ENCODE measurements around the gene UBE4B.

DNA sequence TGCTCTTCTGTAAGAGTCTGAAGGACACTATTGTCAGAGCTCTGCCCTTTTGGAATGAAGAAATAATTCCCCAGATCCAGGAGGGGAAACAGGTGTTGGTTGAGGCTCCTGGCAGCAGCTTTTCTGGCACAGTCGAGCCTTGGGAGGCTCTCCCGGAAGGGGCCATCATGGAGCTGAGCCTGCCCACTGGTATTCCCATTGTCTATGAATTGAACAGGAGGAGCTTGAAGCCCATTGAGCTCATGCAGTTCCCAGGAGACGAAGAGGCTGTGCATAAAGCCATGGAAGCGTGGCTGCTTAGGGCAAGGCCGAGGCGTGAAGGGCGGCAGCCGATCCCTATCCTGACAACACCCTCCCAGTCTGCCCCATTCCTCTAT is 26.6 kb downstream of the UBE4B start:
- TF ChIP-seq FIP1L1 (IDR thresholded peaks at IDR 0.05; ENCODE audit: borderline replicate concordance, insufficient read depth, low read depth, low read length) (no peak), PTBP1 (IDR thresholded peaks at IDR 0.05; ENCODE audit: low read depth, low read length, poor library complexity, severe bottlenecking) (no peak), KLF9 (CRISPR knock-in tag; IDR thresholded peaks at IDR 0.05; ENCODE audit: low read depth) (no peak), POLR2A (IDR thresholded peaks at IDR 0.05; ENCODE audit: insufficient read depth in 1 of 2, low read depth in 2 of 2, low read length in 2 of 2) (no peak), ZNF773 (CRISPR knock-in tag; IDR thresholded peaks at IDR 0.05; ENCODE audit: borderline replicate concordance) (no peak), HNRNPL (IDR thresholded peaks at IDR 0.05; ENCODE audit: low read depth, low read length) (no peak), GABPA (IDR thresholded peaks at IDR 0.05; ENCODE audit: low read depth, low read length) (no peak), GABPA (CRISPR knock-in tag; IDR thresholded peaks at IDR 0.05; ENCODE audit: low read depth) (no peak)
- TF ChIP-seq, protein P1, sequence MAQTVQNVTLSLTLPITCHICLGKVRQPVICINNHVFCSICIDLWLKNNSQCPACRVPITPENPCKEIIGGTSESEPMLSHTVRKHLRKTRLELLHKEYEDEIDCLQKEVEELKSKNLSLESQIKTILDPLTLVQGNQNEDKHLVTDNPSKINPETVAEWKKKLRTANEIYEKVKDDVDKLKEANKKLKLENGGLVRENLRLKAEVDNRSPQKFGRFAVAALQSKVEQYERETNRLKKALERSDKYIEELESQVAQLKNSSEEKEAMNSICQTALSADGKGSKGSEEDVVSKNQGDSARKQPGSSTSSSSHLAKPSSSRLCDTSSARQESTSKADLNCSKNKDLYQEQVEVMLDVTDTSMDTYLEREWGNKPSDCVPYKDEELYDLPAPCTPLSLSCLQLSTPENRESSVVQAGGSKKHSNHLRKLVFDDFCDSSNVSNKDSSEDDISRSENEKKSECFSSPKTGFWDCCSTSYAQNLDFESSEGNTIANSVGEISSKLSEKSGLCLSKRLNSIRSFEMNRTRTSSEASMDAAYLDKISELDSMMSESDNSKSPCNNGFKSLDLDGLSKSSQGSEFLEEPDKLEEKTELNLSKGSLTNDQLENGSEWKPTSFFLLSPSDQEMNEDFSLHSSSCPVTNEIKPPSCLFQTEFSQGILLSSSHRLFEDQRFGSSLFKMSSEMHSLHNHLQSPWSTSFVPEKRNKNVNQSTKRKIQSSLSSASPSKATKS (CRISPR knock-in tag; IDR thresholded peaks at IDR 0.05) = no peak
- TF ChIP-seq, protein P2, sequence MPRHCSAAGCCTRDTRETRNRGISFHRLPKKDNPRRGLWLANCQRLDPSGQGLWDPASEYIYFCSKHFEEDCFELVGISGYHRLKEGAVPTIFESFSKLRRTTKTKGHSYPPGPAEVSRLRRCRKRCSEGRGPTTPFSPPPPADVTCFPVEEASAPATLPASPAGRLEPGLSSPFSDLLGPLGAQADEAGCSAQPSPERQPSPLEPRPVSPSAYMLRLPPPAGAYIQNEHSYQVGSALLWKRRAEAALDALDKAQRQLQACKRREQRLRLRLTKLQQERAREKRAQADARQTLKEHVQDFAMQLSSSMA (CRISPR knock-in tag; IDR thresholded peaks at IDR 0.05) = no peak
- TF ChIP-seq, protein P3, sequence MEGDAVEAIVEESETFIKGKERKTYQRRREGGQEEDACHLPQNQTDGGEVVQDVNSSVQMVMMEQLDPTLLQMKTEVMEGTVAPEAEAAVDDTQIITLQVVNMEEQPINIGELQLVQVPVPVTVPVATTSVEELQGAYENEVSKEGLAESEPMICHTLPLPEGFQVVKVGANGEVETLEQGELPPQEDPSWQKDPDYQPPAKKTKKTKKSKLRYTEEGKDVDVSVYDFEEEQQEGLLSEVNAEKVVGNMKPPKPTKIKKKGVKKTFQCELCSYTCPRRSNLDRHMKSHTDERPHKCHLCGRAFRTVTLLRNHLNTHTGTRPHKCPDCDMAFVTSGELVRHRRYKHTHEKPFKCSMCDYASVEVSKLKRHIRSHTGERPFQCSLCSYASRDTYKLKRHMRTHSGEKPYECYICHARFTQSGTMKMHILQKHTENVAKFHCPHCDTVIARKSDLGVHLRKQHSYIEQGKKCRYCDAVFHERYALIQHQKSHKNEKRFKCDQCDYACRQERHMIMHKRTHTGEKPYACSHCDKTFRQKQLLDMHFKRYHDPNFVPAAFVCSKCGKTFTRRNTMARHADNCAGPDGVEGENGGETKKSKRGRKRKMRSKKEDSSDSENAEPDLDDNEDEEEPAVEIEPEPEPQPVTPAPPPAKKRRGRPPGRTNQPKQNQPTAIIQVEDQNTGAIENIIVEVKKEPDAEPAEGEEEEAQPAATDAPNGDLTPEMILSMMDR (CRISPR knock-in tag; IDR thresholded peaks at IDR 0.05) = no peak
- TF ChIP-seq, protein P4, sequence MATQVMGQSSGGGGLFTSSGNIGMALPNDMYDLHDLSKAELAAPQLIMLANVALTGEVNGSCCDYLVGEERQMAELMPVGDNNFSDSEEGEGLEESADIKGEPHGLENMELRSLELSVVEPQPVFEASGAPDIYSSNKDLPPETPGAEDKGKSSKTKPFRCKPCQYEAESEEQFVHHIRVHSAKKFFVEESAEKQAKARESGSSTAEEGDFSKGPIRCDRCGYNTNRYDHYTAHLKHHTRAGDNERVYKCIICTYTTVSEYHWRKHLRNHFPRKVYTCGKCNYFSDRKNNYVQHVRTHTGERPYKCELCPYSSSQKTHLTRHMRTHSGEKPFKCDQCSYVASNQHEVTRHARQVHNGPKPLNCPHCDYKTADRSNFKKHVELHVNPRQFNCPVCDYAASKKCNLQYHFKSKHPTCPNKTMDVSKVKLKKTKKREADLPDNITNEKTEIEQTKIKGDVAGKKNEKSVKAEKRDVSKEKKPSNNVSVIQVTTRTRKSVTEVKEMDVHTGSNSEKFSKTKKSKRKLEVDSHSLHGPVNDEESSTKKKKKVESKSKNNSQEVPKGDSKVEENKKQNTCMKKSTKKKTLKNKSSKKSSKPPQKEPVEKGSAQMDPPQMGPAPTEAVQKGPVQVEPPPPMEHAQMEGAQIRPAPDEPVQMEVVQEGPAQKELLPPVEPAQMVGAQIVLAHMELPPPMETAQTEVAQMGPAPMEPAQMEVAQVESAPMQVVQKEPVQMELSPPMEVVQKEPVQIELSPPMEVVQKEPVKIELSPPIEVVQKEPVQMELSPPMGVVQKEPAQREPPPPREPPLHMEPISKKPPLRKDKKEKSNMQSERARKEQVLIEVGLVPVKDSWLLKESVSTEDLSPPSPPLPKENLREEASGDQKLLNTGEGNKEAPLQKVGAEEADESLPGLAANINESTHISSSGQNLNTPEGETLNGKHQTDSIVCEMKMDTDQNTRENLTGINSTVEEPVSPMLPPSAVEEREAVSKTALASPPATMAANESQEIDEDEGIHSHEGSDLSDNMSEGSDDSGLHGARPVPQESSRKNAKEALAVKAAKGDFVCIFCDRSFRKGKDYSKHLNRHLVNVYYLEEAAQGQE (IDR thresholded peaks at IDR 0.05; ENCODE audit: borderline replicate concordance in 1 of 2, low read depth in 1 of 2, low read length in 2 of 2) = no peak

Measured in HepG2 (cell line).